Mesodermal cell (in vitro differentiated cells): ENCODE results near the gene PLCE1.

Source experiments
- H3K27ac ChIP-seq: 2 replicates; pipeline ENCODE4 v1.7.0; 2013; ENCODE audit warnings: mild to moderate bottlenecking, low read depth, low read length, moderate library complexity; ENCODE audit not compliant: severe bottlenecking
- H3K36me3 ChIP-seq: 2 replicates; pipeline ENCODE4 v1.7.1; 2013; ENCODE audit warnings: mild to moderate bottlenecking, low read length, moderate library complexity; ENCODE audit not compliant: control insufficient read depth, insufficient read depth
- H3K4me1 ChIP-seq: one replicate; pipeline ENCODE4 v1.7.1; 2013; ENCODE audit warnings: mild to moderate bottlenecking, low read length; ENCODE audit not compliant: insufficient read depth, control insufficient read depth, poor library complexity, severe bottlenecking
- H3K4me3 ChIP-seq: 2 replicates; pipeline ENCODE4 v1.7.0; 2013; ENCODE audit warnings: low read length, control low read depth, mild to moderate bottlenecking; ENCODE audit not compliant: insufficient read depth, poor library complexity, severe bottlenecking; ENCODE audit errors: extremely low read depth
- H3K9me3 ChIP-seq: 2 replicates; pipeline ENCODE4 v1.7.1; 2013; ENCODE audit warnings: mild to moderate bottlenecking, low read length, moderate library complexity; ENCODE audit not compliant: control insufficient read depth
- WGBS, 2 experiments: methylation state at CpG; one replicate each; pipeline ENCODE4 v1.1.5; 2013; ENCODE audit warnings: missing lambda C conversion rate in 2 of 2; ENCODE audit not compliant: insufficient coverage in 2 of 2; 5-methylcytosine and 5-hydroxymethylcytosine counted together

Gene PLCE1

DNA sequence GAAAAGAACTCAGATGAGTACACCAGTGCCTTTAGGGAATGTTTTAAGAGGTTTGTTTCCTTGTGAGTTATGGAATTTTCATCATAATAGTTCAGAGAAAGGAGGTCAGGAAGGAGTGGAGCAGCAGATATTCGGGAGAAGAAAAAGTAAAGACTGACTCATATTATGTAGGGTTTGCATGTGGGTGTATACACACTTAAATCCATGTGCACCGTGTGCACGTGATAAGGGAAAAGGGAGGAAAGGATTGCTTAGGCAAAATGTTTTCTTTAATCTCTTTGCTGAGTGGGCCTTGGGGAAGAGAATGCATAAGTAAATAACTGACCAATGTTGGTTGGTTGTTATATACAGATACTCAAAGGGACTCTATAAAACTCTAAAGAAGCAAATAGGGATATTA, 30.2 kb downstream of the PLCE1 start:
- H3K27ac ChIP-seq = no peak overlapping the region
- H3K4me1 ChIP-seq = no peaks in the 10 kb centered on the region
- WGBS, 2 experiments = 76 to 94% methylated on average over 3 of the region's 3 CpGs
- peaks cover 8% of the 10 kb centered on the region for H3K9me3 ChIP-seq
- no peak overlapping the region for H3K4me3 ChIP-seq
- H3K36me3 ChIP-seq = no peaks in the 10 kb centered on the region

DNA sequence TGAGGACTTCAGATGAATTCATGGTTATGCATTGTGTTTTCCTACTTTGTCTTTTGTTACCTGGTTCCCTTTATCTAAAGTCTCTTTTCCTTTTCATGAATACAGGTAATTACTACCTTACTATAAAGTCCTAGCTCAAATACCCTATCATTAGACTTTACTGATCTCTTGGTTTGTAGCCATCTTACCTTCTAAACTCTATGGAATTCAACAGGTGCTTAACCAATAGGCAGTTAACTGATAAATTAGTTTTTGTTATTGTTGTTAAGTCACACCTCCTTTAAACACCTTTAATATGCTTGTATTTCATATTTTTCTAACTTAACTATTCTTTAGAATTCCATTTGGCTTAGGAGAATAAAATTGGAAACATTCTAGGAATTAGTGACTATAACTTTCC, 30.7 kb downstream of the PLCE1 start:
- no peak overlapping the region for H3K4me3 ChIP-seq
- H3K36me3 ChIP-seq = no peaks in the 10 kb centered on the region
- H3K4me1 ChIP-seq = no peaks in the 10 kb centered on the region
- H3K27ac ChIP-seq = no peak overlapping the region
- peaks cover 12% of the 10 kb centered on the region for H3K9me3 ChIP-seq

DNA sequence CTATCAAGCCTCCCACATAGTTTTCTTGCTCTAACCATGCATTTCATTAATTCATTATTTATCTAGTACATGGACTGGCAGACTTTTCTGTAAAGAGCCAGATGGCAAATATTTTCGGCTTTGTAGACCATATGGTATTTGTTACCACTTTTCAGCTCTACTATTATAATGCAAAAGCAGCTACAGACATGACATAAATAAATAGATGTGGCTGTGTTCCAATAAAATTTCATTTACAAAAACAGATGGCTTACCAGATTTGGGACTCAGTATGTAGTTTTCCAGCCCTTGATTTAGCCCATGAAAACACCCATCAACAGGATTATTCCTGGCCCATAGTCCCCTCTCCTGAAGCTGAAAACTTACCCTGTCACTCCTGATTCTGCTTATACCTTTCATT, 32.1 kb downstream of the PLCE1 start:
- WGBS, 2 experiments = no CpG with 5 or more reads among the region's 1 CpG
- no peak overlapping the region for H3K4me3 ChIP-seq
- no peaks in the 10 kb centered on the region for H3K4me1 ChIP-seq
- peaks cover under 1% of the 10 kb centered on the region for H3K36me3 ChIP-seq
- H3K27ac ChIP-seq = no peak overlapping the region
- H3K9me3 ChIP-seq = peaks cover 18% of the 10 kb centered on the region

DNA sequence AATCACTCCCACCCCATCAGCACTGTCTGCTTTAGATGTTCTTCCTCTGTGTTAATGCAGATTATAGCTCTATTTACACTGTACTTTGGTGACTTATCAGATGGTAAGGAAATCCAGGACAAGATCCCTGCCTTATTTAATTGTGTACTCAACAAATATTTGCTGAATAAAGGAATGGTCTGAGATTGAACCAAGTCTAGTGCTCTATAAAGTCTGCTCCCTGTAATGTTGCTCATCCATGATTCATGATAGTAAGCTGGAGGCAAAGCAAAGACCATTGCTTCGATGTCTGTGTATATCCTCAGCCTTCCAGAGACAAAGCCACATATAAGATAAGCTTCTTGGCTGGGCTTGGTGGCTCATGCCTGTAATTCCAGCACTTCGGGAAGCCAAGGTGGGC, 33.5 kb downstream of the PLCE1 start:
- no peak overlapping the region for H3K27ac ChIP-seq
- peaks cover 11% of the 10 kb centered on the region for H3K36me3 ChIP-seq
- H3K4me1 ChIP-seq = no peaks in the 10 kb centered on the region
- WGBS, 2 experiments = 83 to 100% methylated on average over 1 to 2 of the region's 2 CpGs
- H3K4me3 ChIP-seq = no peak overlapping the region
- H3K9me3 ChIP-seq = peaks cover 25% of the 10 kb centered on the region

DNA sequence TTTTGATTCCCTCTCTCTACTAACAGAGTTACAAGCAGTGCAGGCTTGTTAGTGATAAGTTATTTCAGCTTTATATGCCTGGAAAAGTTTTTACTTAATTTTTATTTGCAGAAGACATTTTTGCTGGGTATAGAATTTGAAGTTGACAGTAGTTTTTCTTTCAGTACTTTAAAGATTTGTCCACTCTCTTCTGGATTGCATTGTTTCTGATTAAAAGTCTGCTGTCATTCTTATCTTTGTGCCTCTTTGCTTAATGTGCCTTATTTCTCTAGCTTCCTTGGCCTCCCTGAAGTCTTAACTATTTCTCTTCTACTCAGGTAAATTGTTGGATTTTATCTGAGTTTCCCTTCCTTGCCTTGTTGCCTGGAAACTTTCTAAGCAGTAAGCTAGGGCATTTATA, 36.2 kb downstream of the PLCE1 start:
- Histone ChIP-seq H3K9me3 (peaks cover 25% of the 10 kb centered on the region), H3K27ac (no peak overlapping the region), H3K4me1 (no peaks in the 10 kb centered on the region), H3K4me3 (no peak overlapping the region), H3K36me3 (peaks cover 11% of the 10 kb centered on the region)

DNA sequence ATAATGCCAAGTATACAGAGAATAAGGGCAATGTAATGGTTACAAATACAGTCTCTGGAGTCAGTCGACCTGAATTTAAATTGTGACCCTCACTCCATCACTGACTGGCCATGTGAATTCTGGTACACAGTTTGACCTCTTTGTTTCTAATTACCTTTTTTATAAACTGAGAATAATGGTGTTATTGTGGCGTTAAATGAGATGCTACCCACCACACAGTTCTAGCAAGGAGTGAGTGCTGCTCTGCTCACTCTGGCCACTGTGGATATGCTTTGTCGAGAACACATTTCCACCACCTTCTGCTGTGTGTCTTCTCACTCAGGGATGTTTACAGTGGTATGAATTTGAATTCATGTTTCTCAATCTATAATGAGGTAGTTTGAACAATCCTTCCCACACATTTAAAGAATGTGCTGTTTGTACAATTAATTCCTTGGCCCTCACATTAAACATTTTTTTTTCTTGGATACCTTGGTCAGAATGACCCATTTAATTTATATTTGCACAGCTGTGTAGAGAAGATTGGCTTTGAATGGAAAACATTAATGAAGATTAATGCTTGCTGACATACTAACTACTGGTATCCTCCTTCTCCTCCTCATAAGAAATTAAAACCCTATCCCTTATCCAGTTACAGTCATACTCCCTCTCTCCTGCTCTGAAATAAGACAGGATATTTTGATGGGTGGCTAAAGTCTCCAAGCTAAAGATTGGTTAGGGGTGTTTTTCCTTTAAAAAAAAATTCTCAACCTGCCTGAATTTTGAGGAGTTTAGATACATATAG, 42.4 kb downstream of the PLCE1 start:
- peaks cover 7% of the 10 kb centered on the region for H3K36me3 ChIP-seq
- no peak overlapping the region for H3K4me3 ChIP-seq
- peaks cover 8% of the 10 kb centered on the region for H3K9me3 ChIP-seq
- no peak overlapping the region for H3K27ac ChIP-seq
- WGBS, 2 experiments = 100% methylated on average over 2 of the region's 3 CpGs; no CpG with 5 or more reads in 1 of the 2 experiments
- peaks cover 11% of the 10 kb centered on the region for H3K4me1 ChIP-seq

DNA sequence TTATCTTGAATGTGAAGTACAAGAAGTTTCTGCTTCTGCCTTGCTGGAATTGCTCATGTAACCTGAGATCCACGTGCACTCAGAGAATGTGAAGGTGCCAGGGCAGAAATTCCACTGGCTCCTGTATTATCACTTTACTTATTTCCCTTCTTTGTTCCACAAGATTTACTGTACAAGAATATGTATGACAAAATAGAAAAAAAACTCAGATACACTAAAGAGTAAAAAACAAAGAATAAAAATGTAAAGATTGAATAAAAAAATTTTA, 43.0 kb downstream of the PLCE1 start:
- H3K9me3 ChIP-seq = peaks cover 3% of the 10 kb centered on the region
- no CpG with 5 or more reads among the region's 1 CpG for WGBS, 2 experiments
- H3K4me3 ChIP-seq = no peak overlapping the region
- peaks cover 2% of the 10 kb centered on the region for H3K36me3 ChIP-seq
- H3K27ac ChIP-seq = no peak overlapping the region
- peaks cover 11% of the 10 kb centered on the region for H3K4me1 ChIP-seq

DNA sequence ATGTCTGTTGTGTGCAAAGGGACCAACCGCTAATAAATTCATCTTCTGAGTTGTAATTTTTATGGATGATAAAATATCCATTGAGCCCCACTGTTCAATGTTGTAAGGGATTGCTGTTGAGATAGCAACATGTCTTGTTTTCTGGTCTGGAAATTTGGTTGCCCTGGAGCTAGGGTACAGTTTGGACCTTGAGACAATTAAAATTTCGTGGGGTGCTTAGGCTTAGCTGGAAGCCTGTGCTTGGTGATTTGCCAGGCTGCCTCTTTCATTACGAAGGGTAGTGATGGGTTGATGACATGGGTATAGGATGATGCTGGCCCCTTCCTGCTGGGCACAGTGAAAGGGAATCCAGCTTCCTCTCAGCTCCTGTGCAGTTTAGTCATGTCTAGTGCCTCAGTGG, 43.6 kb downstream of the PLCE1 start:
- Histone ChIP-seq H3K36me3 (no peaks in the 10 kb centered on the region), H3K27ac (no peak overlapping the region), H3K4me3 (no peak overlapping the region), H3K9me3 (no peaks in the 10 kb centered on the region), H3K4me1 (peaks cover 11% of the 10 kb centered on the region)
- WGBS, 2 experiments = 74 to 93% methylated on average over 3 of the region's 3 CpGs

DNA sequence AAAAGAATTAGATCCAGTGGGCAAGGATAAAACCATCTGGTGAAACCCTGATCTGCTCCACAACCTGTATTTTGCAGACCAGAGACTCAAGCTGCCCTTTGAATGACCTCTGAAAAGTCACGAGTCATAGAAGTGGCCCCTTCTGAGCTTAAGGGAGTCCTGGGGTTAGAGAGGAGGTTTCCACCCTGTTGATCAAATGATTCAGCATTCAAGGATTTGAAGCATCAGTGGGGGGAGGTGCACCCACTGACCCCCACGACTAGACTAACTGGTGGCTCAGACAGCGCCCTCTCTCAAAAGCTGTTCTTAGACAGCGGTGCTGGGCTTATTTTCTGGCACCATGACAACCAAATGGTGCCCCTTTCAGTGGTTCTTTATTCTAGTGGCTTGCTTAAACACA, 44.3 kb downstream of the PLCE1 start:
- no peak overlapping the region for H3K4me3 ChIP-seq
- H3K9me3 ChIP-seq = no peaks in the 10 kb centered on the region
- peaks cover 11% of the 10 kb centered on the region for H3K4me1 ChIP-seq
- WGBS, 2 experiments = 47 to 48% methylated on average over 4 of the region's 4 CpGs
- peak overlapping the region; percentile 2 for H3K27ac ChIP-seq
- H3K36me3 ChIP-seq = no peaks in the 10 kb centered on the region

DNA sequence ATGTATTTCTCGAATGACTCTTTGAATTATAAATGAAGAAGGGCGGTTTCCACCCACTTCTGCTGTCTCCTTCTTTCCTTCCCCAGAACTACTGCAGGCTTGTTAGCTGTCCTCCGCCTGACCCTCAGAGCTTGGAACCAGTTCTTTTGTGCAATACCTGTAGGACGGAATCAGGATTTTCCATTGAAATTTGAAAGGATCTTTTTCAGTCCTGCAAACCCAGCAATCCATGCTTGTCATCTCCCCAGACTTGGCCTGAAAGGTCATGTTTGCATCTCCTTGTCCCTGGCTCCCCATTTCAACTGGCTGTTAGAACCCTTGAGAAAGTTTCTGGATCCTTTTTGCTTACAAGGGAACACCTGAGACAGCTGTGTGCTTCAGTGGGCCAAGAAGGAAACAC, 47.5 kb downstream of the PLCE1 start:
- H3K9me3 ChIP-seq = no peaks in the 10 kb centered on the region
- H3K4me3 ChIP-seq = no peak overlapping the region
- no peaks in the 10 kb centered on the region for H3K36me3 ChIP-seq
- 88 to 91% methylated on average over 3 of the region's 4 CpGs for WGBS, 2 experiments
- H3K27ac ChIP-seq = no peak overlapping the region
- peaks cover 11% of the 10 kb centered on the region for H3K4me1 ChIP-seq

DNA sequence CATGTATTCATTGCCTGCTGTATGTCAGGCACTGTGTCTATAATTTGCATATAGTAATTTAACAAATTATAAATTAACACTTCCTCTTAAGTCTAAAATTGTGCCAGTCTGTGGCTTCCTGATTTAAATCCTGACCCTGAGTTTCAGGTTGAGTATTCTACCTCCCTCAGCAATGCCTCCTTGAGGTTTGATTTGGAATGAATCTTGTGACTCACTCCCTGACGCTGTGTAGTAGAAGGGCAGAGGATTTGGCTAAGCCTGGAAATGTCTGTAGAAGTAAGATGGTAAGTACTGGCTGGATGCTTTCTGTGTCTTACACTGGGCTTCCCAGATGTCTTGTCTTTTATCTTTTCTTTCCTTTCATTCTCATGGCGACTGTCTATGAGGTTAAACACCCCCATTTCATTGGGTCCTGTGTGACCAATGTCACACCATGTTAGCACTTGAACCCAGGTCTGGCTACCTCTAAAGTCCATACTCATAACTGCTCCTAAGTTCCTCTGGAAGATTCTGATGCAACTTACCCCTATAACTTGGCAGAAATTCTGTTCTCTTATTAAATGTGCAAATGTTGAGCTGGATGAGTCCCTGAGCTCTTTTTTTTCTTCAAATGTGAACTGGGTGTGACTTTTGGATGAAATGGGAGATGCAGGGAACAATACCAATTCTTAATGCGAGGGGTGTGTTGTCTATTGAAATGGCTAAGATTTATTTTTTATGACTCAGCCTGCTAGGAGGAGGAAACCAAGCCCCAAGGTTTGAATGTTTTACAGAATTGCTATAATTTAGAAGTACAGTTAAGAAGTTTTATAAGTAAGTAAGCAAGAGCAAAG, 48.5 kb downstream of the PLCE1 start:
- WGBS, 2 experiments = 67 to 100% methylated on average over 2 of the region's 3 CpGs
- Histone ChIP-seq H3K36me3 (no peaks in the 10 kb centered on the region), H3K9me3 (no peaks in the 10 kb centered on the region), H3K27ac (no peak overlapping the region), H3K4me3 (no peak overlapping the region), H3K4me1 (peaks cover 11% of the 10 kb centered on the region)
